ENCODE measurements around the gene RNF141.

The RNF141 gene

GRCh38 chr11:10540546-10540914 is 457 bp downstream of the RNF141 start:
- H3K9me2 ChIP-seq (replicated peaks; ENCODE audit: insufficient read depth, low read length): no peaks in the 10 kb centered on the region
- peak overlapping the region; percentile 64; the same call in 1 of the 2 replicates for H3K27ac ChIP-seq (ENCODE audit: low read length)
- H3K27me3 ChIP-seq (replicated peaks; ENCODE audit: insufficient read depth, low read length): no peaks in the 10 kb centered on the region
- H3K36me3 ChIP-seq (replicated peaks; ENCODE audit: insufficient read depth, low read length): no peaks in the 10 kb centered on the region
- TF ChIP-seq CTCF (IDR thresholded peaks at IDR 0.05; ENCODE audit: low read length) (no peak), EZH2phosphoT487 (IDR thresholded peaks at IDR 0.05; ENCODE audit: low read length) (no peak), EZH2 (optimal IDR thresholded peaks at IDR 0.05; ENCODE audit: low read depth, low read length) (no peak)
- H3K4me3 ChIP-seq (ENCODE audit: low read length): peak overlapping the region; percentile 70
- peak overlapping the region; percentile 88 for H2AFZ ChIP-seq (ENCODE audit: low read length)
- H3K4me2 ChIP-seq (ENCODE audit: low read depth, low read length): peak overlapping the region; percentile 76
- H3F3A ChIP-seq (ENCODE audit: insufficient read depth, low read length): no peaks in the 10 kb centered on the region
- DNase-seq: peak; percentile 35
- H3K79me2 ChIP-seq (ENCODE audit: low read length): 0 out of 2 replicates have a peak, but pooled peaks cover 6% of the 10 kb centered on the region
- peak overlapping the region; percentile 67; the same call in 1 of the 2 replicates for H3K9ac ChIP-seq (ENCODE audit: low read length)
- peaks cover 10% of the 10 kb centered on the region for H3K4me1 ChIP-seq (ENCODE audit: low read length)
- no peaks in the 10 kb centered on the region for H3K9me3 ChIP-seq (replicated peaks; ENCODE audit: insufficient read depth, low read length)
- H4K20me1 ChIP-seq (ENCODE audit: insufficient read depth, low read length): no peaks in the 10 kb centered on the region

- Histone ChIP-seq H3K27me3 (replicated peaks; ENCODE audit: insufficient read depth, low read length) (no peaks in the 10 kb centered on the region), H3K4me3 (ENCODE audit: low read length) (no peak overlapping the region), H3K4me1 (ENCODE audit: low read length) (peaks cover 10% of the 10 kb centered on the region), H3K4me2 (ENCODE audit: low read depth, low read length) (no peak overlapping the region), H2AFZ (ENCODE audit: low read length) (no peak overlapping the region), H4K20me1 (ENCODE audit: insufficient read depth, low read length) (no peaks in the 10 kb centered on the region), H3K9ac (ENCODE audit: low read length) (no peak overlapping the region), H3K9me2 (replicated peaks; ENCODE audit: insufficient read depth, low read length) (no peaks in the 10 kb centered on the region), H3K36me3 (replicated peaks; ENCODE audit: insufficient read depth, low read length) (no peaks in the 10 kb centered on the region), H3K9me3 (replicated peaks; ENCODE audit: insufficient read depth, low read length) (no peaks in the 10 kb centered on the region), H3K27ac (ENCODE audit: low read length) (no peak overlapping the region), H3K79me2 (ENCODE audit: low read length) (0 out of 2 replicates have a peak, but pooled peaks cover 6% of the 10 kb centered on the region), H3F3A (ENCODE audit: insufficient read depth, low read length) (no peaks in the 10 kb centered on the region)
- TF ChIP-seq EZH2 (optimal IDR thresholded peaks at IDR 0.05; ENCODE audit: low read depth, low read length): no peak
- no peak for TF ChIP-seq EZH2phosphoT487 (IDR thresholded peaks at IDR 0.05; ENCODE audit: low read length)
- no peak for TF ChIP-seq CTCF (IDR thresholded peaks at IDR 0.05; ENCODE audit: low read length)
- no peak for DNase-seq
These were observed 1.6 kb downstream of the RNF141 start for GRCh38 chr11:10539339-10539738.

GRCh38 chr11:10538924-10539323 is 2.1 kb downstream of the RNF141 start:
- no peak overlapping the region for H3K9ac ChIP-seq (ENCODE audit: low read length)
- no peaks in the 10 kb centered on the region for H3K9me2 ChIP-seq (replicated peaks; ENCODE audit: insufficient read depth, low read length)
- no peaks in the 10 kb centered on the region for H3K9me3 ChIP-seq (replicated peaks; ENCODE audit: insufficient read depth, low read length)
- TF ChIP-seq CTCF (IDR thresholded peaks at IDR 0.05; ENCODE audit: low read length): no peak
- no peak for TF ChIP-seq EZH2phosphoT487 (IDR thresholded peaks at IDR 0.05; ENCODE audit: low read length)
- no peak for TF ChIP-seq EZH2 (optimal IDR thresholded peaks at IDR 0.05; ENCODE audit: low read depth, low read length)
- H4K20me1 ChIP-seq (ENCODE audit: insufficient read depth, low read length): no peaks in the 10 kb centered on the region
- no peaks in the 10 kb centered on the region for H3F3A ChIP-seq (ENCODE audit: insufficient read depth, low read length)
- no peak overlapping the region for H3K4me3 ChIP-seq (ENCODE audit: low read length)
- H3K27me3 ChIP-seq (replicated peaks; ENCODE audit: insufficient read depth, low read length): no peaks in the 10 kb centered on the region
- H3K79me2 ChIP-seq (ENCODE audit: low read length): 0 out of 2 replicates have a peak, but pooled peaks cover 6% of the 10 kb centered on the region
- H3K4me2 ChIP-seq (ENCODE audit: low read depth, low read length): no peak overlapping the region
- no peak for DNase-seq
- no peak overlapping the region for H3K27ac ChIP-seq (ENCODE audit: low read length)
- H2AFZ ChIP-seq (ENCODE audit: low read length): no peak overlapping the region
- H3K4me1 ChIP-seq (ENCODE audit: low read length): peaks cover 10% of the 10 kb centered on the region
- no peaks in the 10 kb centered on the region for H3K36me3 ChIP-seq (replicated peaks; ENCODE audit: insufficient read depth, low read length)

All from MM.1S (cell line).